Measurements from ENCODE around the gene DNAH6.
"Not testable (repeated sequence)": the region's sequence is repeated elsewhere in the genome, so short reads cannot be mapped to it uniquely, and the experiment has no call there.

Gene DNAH6

DNA sequence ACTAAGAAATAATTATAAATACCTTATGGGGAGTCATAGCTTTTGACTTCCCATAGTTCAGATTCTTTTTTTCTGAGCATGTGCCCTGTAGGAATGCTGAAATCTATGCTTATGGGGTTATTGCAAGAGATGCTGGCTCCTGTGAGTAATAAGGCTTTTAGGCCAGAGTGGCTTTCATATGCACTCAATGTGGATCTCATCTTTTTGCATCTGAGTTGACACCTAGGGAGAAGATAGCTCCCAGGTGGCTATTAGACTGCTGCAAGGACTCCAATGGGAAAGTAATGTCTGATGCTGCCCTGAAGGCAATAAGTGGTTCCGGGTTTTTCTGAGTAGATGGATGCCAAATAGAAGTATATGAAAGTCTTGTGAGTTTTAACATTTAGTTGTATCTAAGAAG lies 21.0 kb downstream of the DNAH6 start:
- TF ChIP-seq, protein P1, sequence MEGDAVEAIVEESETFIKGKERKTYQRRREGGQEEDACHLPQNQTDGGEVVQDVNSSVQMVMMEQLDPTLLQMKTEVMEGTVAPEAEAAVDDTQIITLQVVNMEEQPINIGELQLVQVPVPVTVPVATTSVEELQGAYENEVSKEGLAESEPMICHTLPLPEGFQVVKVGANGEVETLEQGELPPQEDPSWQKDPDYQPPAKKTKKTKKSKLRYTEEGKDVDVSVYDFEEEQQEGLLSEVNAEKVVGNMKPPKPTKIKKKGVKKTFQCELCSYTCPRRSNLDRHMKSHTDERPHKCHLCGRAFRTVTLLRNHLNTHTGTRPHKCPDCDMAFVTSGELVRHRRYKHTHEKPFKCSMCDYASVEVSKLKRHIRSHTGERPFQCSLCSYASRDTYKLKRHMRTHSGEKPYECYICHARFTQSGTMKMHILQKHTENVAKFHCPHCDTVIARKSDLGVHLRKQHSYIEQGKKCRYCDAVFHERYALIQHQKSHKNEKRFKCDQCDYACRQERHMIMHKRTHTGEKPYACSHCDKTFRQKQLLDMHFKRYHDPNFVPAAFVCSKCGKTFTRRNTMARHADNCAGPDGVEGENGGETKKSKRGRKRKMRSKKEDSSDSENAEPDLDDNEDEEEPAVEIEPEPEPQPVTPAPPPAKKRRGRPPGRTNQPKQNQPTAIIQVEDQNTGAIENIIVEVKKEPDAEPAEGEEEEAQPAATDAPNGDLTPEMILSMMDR (IDR thresholded peaks at IDR 0.05; ENCODE audit: low read depth, low read length, missing control alignments), result no peak
- DNase-seq (ENCODE audit: low read depth), result no peak
- no peak overlapping the region for H3K4me3 ChIP-seq (ENCODE audit: low read depth, low read length)

DNA sequence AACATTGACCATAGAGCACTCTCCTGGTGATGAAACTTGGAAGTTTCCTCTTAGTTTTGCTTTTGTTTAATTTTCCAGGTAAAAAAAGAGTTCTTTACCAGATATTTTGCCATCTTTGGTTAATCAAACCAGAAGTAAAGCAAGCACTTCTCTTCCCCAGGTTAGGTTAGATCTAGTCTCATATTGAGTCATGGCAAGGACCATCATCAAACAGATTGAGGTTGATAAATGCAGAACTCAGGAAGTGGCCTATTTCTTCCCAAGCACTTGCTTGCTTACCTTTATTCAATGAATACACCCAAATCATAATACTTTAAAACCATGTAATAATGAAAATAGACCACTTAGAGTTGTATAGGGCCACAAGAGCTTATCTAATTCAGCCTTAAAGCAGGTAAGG lies 23.4 kb downstream of the DNAH6 start:
- no peak overlapping the region for H3K4me3 ChIP-seq (ENCODE audit: low read depth, low read length)
- TF ChIP-seq, protein P1 (IDR thresholded peaks at IDR 0.05; ENCODE audit: low read depth, low read length, missing control alignments), result no peak
- DNase-seq (ENCODE audit: low read depth), result no peak

DNA sequence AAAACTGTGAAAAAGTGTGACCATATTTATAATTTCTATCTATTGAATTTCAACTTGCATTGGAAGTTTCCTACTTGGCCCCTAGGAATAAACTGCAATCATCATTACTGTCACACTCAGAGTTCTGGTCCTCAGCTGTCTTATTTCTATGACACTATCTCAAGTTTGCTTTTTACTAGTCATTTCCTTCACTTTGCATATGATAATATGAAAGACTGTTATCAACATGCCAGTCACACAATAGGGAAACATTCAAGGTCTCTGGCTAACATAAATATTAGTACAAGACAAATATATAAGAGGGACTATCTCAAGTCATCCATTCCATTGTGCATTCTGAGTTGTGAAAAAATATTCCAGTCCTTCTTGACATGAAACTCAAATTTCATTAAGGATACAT lies 28.7 kb downstream of the DNAH6 start:
- DNase-seq (ENCODE audit: low read depth), result no peak
- no peak overlapping the region for H3K4me3 ChIP-seq (ENCODE audit: low read depth, low read length)
- TF ChIP-seq, protein P1 (IDR thresholded peaks at IDR 0.05; ENCODE audit: low read depth, low read length, missing control alignments), result no peak

DNA sequence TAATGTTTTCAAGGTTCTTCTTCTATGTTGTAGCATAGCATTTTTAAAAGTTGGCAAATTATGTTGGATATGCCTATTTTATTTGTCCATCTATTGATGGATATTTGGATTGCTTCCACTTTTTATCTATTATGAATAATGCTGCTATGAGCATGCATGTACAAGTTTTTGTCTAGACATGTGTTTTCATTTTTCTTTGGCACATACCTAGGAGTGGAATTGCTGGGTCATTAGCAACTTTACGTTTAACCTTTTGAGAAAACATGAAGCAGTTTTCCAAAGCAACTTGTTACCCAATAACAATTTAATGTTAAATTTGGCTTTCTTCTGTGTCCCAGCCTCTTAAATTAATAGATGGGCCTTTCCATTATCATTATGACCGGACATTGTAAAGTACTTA lies 30.3 kb downstream of the DNAH6 start:
- TF ChIP-seq, protein P1 (IDR thresholded peaks at IDR 0.05; ENCODE audit: low read depth, low read length, missing control alignments), result no peak
- H3K4me3 ChIP-seq (ENCODE audit: low read depth, low read length), result no peak overlapping the region
- no peak for DNase-seq (ENCODE audit: low read depth)

DNA sequence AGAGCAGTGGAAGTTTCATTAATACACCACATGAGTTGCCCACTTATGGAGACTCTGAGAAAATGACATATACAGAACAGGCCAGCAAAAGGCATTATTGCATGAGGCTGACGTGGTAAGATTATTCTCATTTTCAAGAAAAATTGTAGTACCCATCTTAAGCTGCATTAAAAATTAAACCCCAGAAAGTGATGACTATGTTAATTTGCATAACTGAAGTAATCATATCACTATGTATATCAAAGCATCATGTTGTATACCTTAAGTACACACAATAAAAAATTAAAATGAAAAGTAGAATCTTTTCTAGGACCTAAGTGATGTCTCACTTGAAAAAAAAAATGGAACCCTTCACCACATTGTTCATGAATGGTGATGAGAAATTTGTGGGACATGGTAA lies 32.0 kb downstream of the DNAH6 start:
- no peak overlapping the region for H3K4me3 ChIP-seq (ENCODE audit: low read depth, low read length)
- DNase-seq (ENCODE audit: low read depth), result no peak
- TF ChIP-seq, protein P1 (IDR thresholded peaks at IDR 0.05; ENCODE audit: low read depth, low read length, missing control alignments), result no peak

DNA sequence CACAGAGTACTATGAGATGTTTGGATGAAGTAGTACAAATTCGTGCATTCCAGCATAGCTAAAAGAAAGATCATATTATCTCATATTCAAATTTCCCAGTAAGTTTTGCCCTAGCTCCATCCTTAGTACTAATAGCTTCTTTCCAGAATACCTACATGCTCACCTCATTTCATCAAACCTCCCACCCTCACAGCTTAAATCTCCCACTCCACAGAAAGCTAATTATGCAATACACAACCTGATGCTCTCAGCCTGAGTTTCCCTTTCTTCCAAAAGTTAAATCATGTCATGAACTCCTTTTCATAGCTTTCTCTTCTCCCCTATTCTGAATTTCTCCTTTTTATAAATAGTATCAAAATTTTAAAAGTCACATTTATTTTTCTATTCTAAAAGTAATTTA lies 34.6 kb downstream of the DNAH6 start:
- H3K4me3 ChIP-seq (ENCODE audit: low read depth, low read length), result no peak overlapping the region
- no peak for DNase-seq (ENCODE audit: low read depth)
- TF ChIP-seq, protein P1 (IDR thresholded peaks at IDR 0.05; ENCODE audit: low read depth, low read length, missing control alignments), result no peak

DNA sequence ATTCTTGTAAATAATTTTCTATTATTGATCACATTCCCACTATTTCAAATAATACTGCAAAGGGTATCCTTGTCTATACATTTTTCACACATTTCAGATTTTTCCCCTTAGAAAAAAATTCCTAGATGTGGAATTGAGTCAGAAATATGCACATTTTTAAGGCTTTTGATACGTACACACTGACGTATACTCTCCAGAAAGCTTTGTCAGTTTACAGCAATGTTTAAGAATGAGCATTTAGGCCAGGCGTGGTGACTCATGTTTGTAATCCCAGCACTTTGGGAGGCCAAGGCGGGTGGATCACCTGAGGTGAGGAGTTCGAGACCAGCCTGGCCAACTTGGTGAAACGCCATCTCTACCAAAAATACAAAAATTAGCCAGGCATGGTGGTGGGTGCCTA lies 35.2 kb downstream of the DNAH6 start:
- not testable (repeated sequence) for H3K4me3 ChIP-seq (ENCODE audit: low read depth, low read length); DNase-seq (ENCODE audit: low read depth)

DNA sequence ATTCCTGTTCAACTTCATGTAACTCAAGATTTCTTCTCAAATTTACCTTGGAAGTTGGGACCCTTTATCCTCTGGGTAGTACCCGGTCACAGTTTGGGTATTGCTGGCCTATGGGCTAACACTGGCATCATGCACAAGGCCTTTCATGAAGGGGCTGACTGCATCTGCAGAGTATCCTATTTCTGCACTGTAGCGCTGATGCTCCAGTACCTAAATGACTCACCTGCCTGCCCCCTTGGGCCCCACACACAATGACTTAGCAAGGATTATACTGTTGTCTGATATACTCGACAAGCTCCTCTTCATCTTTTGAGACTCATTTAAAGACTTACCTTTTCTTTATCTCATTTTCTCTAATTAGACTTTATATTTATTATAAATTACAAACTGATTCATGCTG lies 39.9 kb downstream of the DNAH6 start:
- TF ChIP-seq, protein P1 (IDR thresholded peaks at IDR 0.05; ENCODE audit: low read depth, low read length, missing control alignments), result no peak
- DNase-seq (ENCODE audit: low read depth), result no peak
- H3K4me3 ChIP-seq (ENCODE audit: low read depth, low read length), result no peak overlapping the region
